AG04450 (cell line): ENCODE results near the gene LDB2. TPM values are rescaled to one million over a fixed set of nuclear protein-coding genes. Genes with fewer than 3 reads are reported as not detected.

Experiments
- CTCF ChIA-PET: fragments of 300-600, 350-600 bp; formaldehyde crosslinking; extraction: SDS; loops from one replicate; lab custom pipeline; 2022; ENCODE audit warnings: antibody characterized with exemption, inconsistent platforms; lab: Charles Lee
- POLR2A ChIA-PET: fragments of 350-600 bp; formaldehyde crosslinking; extraction: SDS; loops from one replicate; lab custom pipeline; 2021; ENCODE audit warnings: antibody characterized with exemption, inconsistent platforms; lab: Yijun Ruan, JAX
- DNase-seq: peaks from one replicate; pipeline ENCODE4 v3.0.0-alpha.2; 2011; ENCODE audit warnings: low read depth, low spot score
- H3K27ac ChIP-seq: one replicate; pipeline ENCODE4 v1.5.1; 2012; ENCODE audit warnings: low read depth, low read length, control low read depth
- H3K27me3 ChIP-seq: one replicate; pipeline ENCODE4 v1.6.0; 2012; ENCODE audit warnings: low read length; ENCODE audit not compliant: control insufficient read depth, insufficient read depth
- H3K4me3 ChIP-seq: 2 replicates; pipeline ENCODE4 v1.5.1; 2011; ENCODE audit warnings: mild to moderate bottlenecking, low read depth, low read length, control low read depth
- H3K9me3 ChIP-seq: 2 replicates; pipeline ENCODE4 v1.5.1; 2012; ENCODE audit warnings: low read length; ENCODE audit not compliant: control insufficient read depth, insufficient read depth
- polyA plus RNA-seq: library from polyadenylated mRNA; depleted of rRNA; stranded (reverse); fragments of >200 nt; gene quantifications from 2 replicates; pipeline ENCODE4 v1.2.3, GENCODE V29; 2011
- TF ChIP-seq, protein P1 (sequence below): IDR thresholded peaks from 2 replicates; pipeline ENCODE4 v1.5.1; 2011; ENCODE audit warnings: low read depth, low read length, control low read depth, inconsistent platforms

LDB2 gene
- polyA plus RNA-seq, 1 experiment: 180 TPM

DNA sequence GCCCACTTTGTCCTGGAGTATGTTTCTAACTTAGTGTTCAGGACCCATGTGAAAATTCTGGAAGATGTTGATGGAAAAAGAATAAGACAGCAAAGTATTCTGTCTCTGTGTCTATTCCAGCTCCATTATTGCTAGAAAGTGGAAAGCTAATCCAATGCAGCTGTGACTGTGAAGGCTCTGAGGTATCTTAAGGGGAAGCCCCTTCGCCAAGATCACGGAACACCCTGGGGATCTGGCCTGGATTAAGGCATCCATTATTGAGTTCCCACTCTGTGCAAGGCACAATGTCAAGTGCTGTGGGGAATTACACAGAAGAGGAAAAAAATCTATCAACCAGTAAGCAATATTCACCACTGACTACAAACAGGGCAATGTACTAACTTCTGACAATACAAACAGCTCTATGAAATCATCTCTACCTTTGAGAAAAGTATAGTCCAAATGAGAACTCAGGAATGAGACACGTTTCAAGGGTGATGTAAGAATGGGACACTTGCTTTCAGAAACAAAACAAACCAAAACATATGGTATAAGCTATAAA is 222.1 kb downstream of the LDB2 start:
- no peak for DNase-seq
- Histone ChIP-seq H3K9me3 (no peaks in the 10 kb centered on the region), H3K4me3 (no peak overlapping the region), H3K27me3 (no peaks in the 10 kb centered on the region), H3K27ac (no peak overlapping the region)
- TF ChIP-seq, protein P1, sequence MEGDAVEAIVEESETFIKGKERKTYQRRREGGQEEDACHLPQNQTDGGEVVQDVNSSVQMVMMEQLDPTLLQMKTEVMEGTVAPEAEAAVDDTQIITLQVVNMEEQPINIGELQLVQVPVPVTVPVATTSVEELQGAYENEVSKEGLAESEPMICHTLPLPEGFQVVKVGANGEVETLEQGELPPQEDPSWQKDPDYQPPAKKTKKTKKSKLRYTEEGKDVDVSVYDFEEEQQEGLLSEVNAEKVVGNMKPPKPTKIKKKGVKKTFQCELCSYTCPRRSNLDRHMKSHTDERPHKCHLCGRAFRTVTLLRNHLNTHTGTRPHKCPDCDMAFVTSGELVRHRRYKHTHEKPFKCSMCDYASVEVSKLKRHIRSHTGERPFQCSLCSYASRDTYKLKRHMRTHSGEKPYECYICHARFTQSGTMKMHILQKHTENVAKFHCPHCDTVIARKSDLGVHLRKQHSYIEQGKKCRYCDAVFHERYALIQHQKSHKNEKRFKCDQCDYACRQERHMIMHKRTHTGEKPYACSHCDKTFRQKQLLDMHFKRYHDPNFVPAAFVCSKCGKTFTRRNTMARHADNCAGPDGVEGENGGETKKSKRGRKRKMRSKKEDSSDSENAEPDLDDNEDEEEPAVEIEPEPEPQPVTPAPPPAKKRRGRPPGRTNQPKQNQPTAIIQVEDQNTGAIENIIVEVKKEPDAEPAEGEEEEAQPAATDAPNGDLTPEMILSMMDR: no peak
- ChIA-PET CTCF (interaction anchor here (0.6 kb wide), 1 partner anchor 648 kb away, joined by 3 read pairs; no protein-coding TSS in a partner anchor), POLR2A (no interaction called here)

DNA sequence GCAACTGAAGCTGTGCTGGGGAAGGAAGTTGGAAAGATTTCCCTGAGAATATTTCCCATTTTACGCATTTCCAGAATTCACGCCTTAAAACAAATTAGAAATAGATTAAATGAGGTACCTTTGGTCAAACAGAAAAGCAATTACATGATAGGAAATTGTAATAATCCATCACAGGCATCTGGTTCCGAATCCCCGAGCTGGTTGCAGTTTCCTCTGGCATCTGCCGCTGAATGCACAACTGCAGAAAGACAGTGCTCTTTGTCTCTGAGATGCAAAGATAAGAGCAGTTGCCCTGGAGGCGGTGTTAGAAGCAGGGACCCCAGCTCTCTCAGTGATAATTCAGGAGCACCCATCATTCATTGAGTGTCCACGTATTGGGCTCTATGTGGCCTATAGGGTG is 224.4 kb downstream of the LDB2 start:
- Histone ChIP-seq H3K4me3 (no peak overlapping the region), H3K27ac (no peak overlapping the region), H3K9me3 (no peaks in the 10 kb centered on the region), H3K27me3 (no peaks in the 10 kb centered on the region)
- no peak for DNase-seq
- CTCF ChIA-PET: no interaction called here
- TF ChIP-seq, protein P1: no peak
- POLR2A ChIA-PET: no interaction called here

DNA sequence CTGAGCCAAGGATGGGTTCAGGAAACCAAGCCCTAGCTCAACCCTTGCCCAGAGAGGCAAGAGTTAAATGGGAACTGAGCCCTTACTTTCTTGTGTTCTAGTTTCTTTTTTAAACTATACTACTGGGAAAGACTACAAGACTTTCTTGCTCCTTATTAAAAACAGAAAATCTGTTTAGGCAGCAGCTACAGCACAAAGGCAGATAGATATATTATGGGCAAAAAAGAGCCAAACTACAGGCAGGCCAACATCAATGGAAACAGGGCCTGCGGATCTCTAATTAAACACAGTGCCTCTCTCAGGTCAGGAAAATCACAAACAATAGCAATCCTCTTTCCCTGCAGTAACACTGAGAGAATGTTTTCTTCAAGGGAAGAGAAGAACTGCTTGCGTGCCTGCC is 226.0 kb downstream of the LDB2 start:
- CTCF ChIA-PET: interaction anchor here (0.9 kb wide), 1 partner anchor 122 kb away, joined by 3 read pairs; no protein-coding TSS in a partner anchor

DNA sequence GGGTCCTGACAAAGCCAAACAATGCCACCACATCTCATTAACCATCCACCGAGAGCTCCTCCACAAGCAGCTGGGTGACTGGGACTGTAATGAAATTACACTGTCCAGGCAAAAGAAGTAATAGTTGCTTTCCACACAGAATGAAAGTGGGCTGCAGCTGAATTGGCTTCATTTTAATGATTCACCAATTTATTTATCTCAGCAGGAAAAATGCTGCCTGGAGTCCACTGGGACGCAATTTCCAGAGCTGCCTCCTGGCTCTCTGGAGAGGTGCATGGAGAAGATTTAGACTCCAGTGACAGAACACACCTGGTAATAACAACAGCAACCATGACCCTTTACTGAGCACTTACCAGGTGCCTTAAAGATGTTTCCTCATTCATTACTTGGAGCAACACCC is 226.7 kb downstream of the LDB2 start:
- ChIA-PET CTCF (interaction anchor here (0.9 kb wide), 1 partner anchor 123 kb away, joined by 3 read pairs; no protein-coding TSS in a partner anchor), POLR2A (no interaction called here)
- no peak for DNase-seq
- no peaks in the 10 kb centered on the region for H3K9me3 ChIP-seq
- H3K4me3 ChIP-seq: no peak overlapping the region
- no peaks in the 10 kb centered on the region for H3K27me3 ChIP-seq
- TF ChIP-seq, protein P1: no peak
- H3K27ac ChIP-seq: no peak overlapping the region

More for the DNA sequence above, 226.0 kb downstream of the LDB2 start:
- TF ChIP-seq, protein P1: no peak
- POLR2A ChIA-PET: no interaction called here
- no peaks in the 10 kb centered on the region for H3K27me3 ChIP-seq
- no peak for DNase-seq
- no peak overlapping the region for H3K27ac ChIP-seq
- no peak overlapping the region for H3K4me3 ChIP-seq
- H3K9me3 ChIP-seq: no peaks in the 10 kb centered on the region

DNA sequence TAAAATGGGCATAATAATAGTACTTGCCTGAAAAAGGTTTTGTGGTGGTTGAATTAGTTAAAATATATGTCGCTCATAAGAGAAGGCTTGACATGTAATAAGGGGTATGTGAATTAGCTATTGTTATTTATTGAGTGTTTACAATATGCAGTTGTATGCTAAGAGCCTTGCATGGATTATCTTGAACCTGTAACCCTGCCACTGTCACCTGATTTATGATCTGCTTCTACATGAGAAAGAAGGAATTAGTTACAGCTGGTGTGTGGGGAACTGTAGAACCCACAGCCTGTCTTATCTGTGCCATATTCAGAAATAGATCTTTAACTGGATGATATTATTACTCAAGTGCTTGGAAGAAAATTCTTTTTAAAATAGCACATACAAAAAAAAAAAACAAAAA is 227.7 kb downstream of the LDB2 start:
- H3K4me3 ChIP-seq: no peak overlapping the region
- TF ChIP-seq, protein P1: no peak
- H3K27me3 ChIP-seq: no peaks in the 10 kb centered on the region
- no peak for DNase-seq
- ChIA-PET CTCF (interaction anchor here (0.8 kb wide), 1 partner anchor 24 kb away, joined by 6 read pairs; no protein-coding TSS in a partner anchor), POLR2A (no interaction called here)
- no peaks in the 10 kb centered on the region for H3K9me3 ChIP-seq
- H3K27ac ChIP-seq: no peak overlapping the region
